H9 (cell line): ENCODE measurements around the gene PNMA6E. TPM values are rescaled to one million over a fixed set of nuclear protein-coding genes. Genes with fewer than 3 reads are reported as not detected.

Experiments
- DNase-seq: peaks from one replicate; pipeline ENCODE4 v3.0.0-alpha.2; 2017
- H2AFZ ChIP-seq: one replicate; pipeline ENCODE4 v1.6.1; 2013; ENCODE audit warnings: mild to moderate bottlenecking, low read length, control low read depth, moderate library complexity
- H2AK5ac ChIP-seq: 2 replicates; pipeline ENCODE4 v1.6.1; 2013; ENCODE audit warnings: low read length, control low read depth, mixed read lengths; ENCODE audit not compliant: insufficient read length
- H2BK120ac ChIP-seq: one replicate; pipeline ENCODE4 v1.6.1; 2013; ENCODE audit warnings: low read depth, mild to moderate bottlenecking, low read length, control low read depth, inconsistent platforms; ENCODE audit not compliant: poor library complexity, severe bottlenecking
- H2BK12ac ChIP-seq: 2 replicates; pipeline ENCODE4 v1.6.1; 2013; ENCODE audit warnings: low read length, control low read depth, mixed read lengths, low read depth; ENCODE audit not compliant: insufficient read length
- H2BK15ac ChIP-seq: 2 replicates; pipeline ENCODE4 v1.6.1; 2013; ENCODE audit warnings: low read depth, low read length, control low read depth
- H2BK20ac ChIP-seq: one replicate; pipeline ENCODE4 v1.6.1; 2013; ENCODE audit warnings: low read depth, mild to moderate bottlenecking, low read length, control low read depth, inconsistent platforms; ENCODE audit not compliant: poor library complexity, severe bottlenecking
- H2BK5ac ChIP-seq: 2 replicates; pipeline ENCODE4 v1.6.1; 2013; ENCODE audit warnings: low read length, control low read depth, mixed read lengths; ENCODE audit not compliant: insufficient read length
- H3K14ac ChIP-seq: 2 replicates; pipeline ENCODE4 v1.6.1; 2013; ENCODE audit warnings: low read length, control low read depth; ENCODE audit not compliant: insufficient read depth
- H3K18ac ChIP-seq: 2 replicates; pipeline ENCODE4 v1.6.1; 2013; ENCODE audit warnings: low read depth, mild to moderate bottlenecking, mixed read lengths, low read length, control low read depth; ENCODE audit not compliant: insufficient read length
- H3K23ac ChIP-seq: 2 replicates; pipeline ENCODE4 v1.6.1; 2013; ENCODE audit warnings: low read length, control low read depth, mixed read lengths, low read depth; ENCODE audit not compliant: insufficient read length
- H3K23me2 ChIP-seq: 2 replicates; pipeline ENCODE4 v1.6.1; 2013; ENCODE audit warnings: low read depth, mild to moderate bottlenecking, mixed read lengths, low read length, control low read depth; ENCODE audit not compliant: insufficient read length, poor library complexity, severe bottlenecking
- H3K27ac ChIP-seq: 2 replicates; pipeline ENCODE4 v1.5.1; 2013; ENCODE audit warnings: low read length, control low read depth, mixed read lengths, low read depth; ENCODE audit not compliant: insufficient read length
- H3K27me3 ChIP-seq: 2 replicates; pipeline ENCODE4 v1.6.1; 2013; ENCODE audit warnings: low read length, control low read depth, inconsistent platforms; ENCODE audit not compliant: insufficient read depth
- H3K4ac ChIP-seq: 2 replicates; pipeline ENCODE4 v1.6.1; 2013; ENCODE audit warnings: low read depth, mild to moderate bottlenecking, control low read depth, inconsistent platforms, low read length, moderate library complexity
- H3K4me1 ChIP-seq: 2 replicates; pipeline ENCODE4 v1.6.1; 2013; ENCODE audit warnings: low read length, control low read depth, inconsistent platforms; ENCODE audit not compliant: insufficient read depth
- H3K4me2 ChIP-seq: 2 replicates; pipeline ENCODE4 v1.6.1; 2013; ENCODE audit warnings: low read length, control low read depth, mixed read lengths; ENCODE audit not compliant: insufficient read length, insufficient read depth
- H3K56ac ChIP-seq: 2 replicates; pipeline ENCODE4 v1.6.1; 2013; ENCODE audit warnings: low read depth, mild to moderate bottlenecking, mixed read lengths, low read length, control low read depth; ENCODE audit not compliant: insufficient read length
- H3K79me1 ChIP-seq: 2 replicates; pipeline ENCODE4 v1.6.1; 2013; ENCODE audit warnings: low read depth, mild to moderate bottlenecking, moderate library complexity, low read length, control low read depth, inconsistent platforms; ENCODE audit not compliant: insufficient read depth, poor library complexity, severe bottlenecking
- H3K79me2 ChIP-seq: 2 replicates; pipeline ENCODE4 v1.6.1; 2013; ENCODE audit warnings: low read length, control low read depth, inconsistent platforms; ENCODE audit not compliant: insufficient read depth
- H3K9ac ChIP-seq: 2 replicates; pipeline ENCODE4 v1.6.1; 2013; ENCODE audit warnings: low read length, control low read depth, mixed read lengths; ENCODE audit not compliant: insufficient read length; ENCODE audit errors: extremely low read depth
- H3K9me3 ChIP-seq: one replicate; pipeline ENCODE4 v1.6.1; 2013; ENCODE audit warnings: low read depth, low read length, inconsistent platforms; ENCODE audit not compliant: control insufficient read depth
- H3T11ph ChIP-seq: one replicate; pipeline ENCODE4 v1.6.1; 2013; ENCODE audit warnings: mild to moderate bottlenecking, low read length, control low read depth, inconsistent platforms
- H4K20me1 ChIP-seq: one replicate; pipeline ENCODE4 v1.6.1; 2013; ENCODE audit not compliant: control insufficient read depth, insufficient read length, insufficient read depth
- H4K5ac ChIP-seq: 2 replicates; pipeline ENCODE4 v1.6.1; 2013; ENCODE audit warnings: low read depth, mild to moderate bottlenecking, mixed read lengths, low read length, control low read depth; ENCODE audit not compliant: insufficient read length
- H4K8ac ChIP-seq: replicated peaks from 2 replicates; pipeline ENCODE4 v1.6.1; 2013; ENCODE audit warnings: low read length, control low read depth, mixed read lengths, low read depth; ENCODE audit not compliant: insufficient read length
- H4K91ac ChIP-seq: 2 replicates; pipeline ENCODE4 v1.6.1; 2013; ENCODE audit warnings: low read depth, mild to moderate bottlenecking, moderate library complexity, mixed read lengths, low read length, control low read depth; ENCODE audit not compliant: insufficient read length
- H3K27ac Mint-ChIP-seq, 3 experiments: 2 replicates in 2 of 3; 3 replicates in 1 of 3; pipeline ENCODE4 v1.8.0; 2020 to 2021; ENCODE audit warnings: mixed read lengths in 3 of 3, mild to moderate bottlenecking in 1 of 3, moderate library complexity in 1 of 3
- H3K27me3 Mint-ChIP-seq: 2 replicates; pipeline ENCODE4 v1.8.0; 2021; ENCODE audit warnings: low read depth, mild to moderate bottlenecking, moderate library complexity, mixed read lengths
- H3K36me3 Mint-ChIP-seq, 3 experiments: 2 replicates in 2 of 3; 3 replicates in 1 of 3; pipeline ENCODE4 v1.8.0; 2020 to 2021; ENCODE audit warnings: low read depth in 3 of 3, mixed read lengths in 3 of 3; ENCODE audit not compliant: insufficient read depth in 1 of 3
- H3K4me1 Mint-ChIP-seq, 2 experiments: 2 replicates each; pipeline ENCODE4 v1.8.0; 2020; ENCODE audit warnings: mixed read lengths in 2 of 2
- H3K4me3 Mint-ChIP-seq, 2 experiments: 2 replicates in 1 of 2; 3 replicates in 1 of 2; pipeline ENCODE4 v1.8.0; 2020 to 2021; ENCODE audit warnings: mild to moderate bottlenecking in 2 of 2, mixed read lengths in 2 of 2, moderate library complexity in 1 of 2
- H3K9me3 Mint-ChIP-seq, 2 experiments: 2 replicates in 1 of 2; 3 replicates in 1 of 2; pipeline ENCODE4 v1.8.0; 2020; ENCODE audit warnings: mild to moderate bottlenecking in 2 of 2, mixed read lengths in 2 of 2, moderate library complexity in 1 of 2
- WGBS: extraction: QIAGEN DNeasy Blood & Tissue Kit; methylation state at CpG from one replicate; pipeline ENCODE4 v1.1.7; 2013; ENCODE audit warnings: missing lambda C conversion rate, low lambda C conversion rate, mixed read lengths; ENCODE audit not compliant: insufficient read length; ENCODE audit errors: extremely low coverage; 5-methylcytosine and 5-hydroxymethylcytosine counted together
- total RNA-seq: library from RNA; stranded (reverse); gene quantifications from 2 replicates; pipeline ENCODE4 v1.2.1, GENCODE V29; 2021
- TF ChIP-seq, protein P1 (sequence below): fragments of 200-600 bp; sonication (generic); conservative IDR thresholded peaks from 3 replicates; pipeline ENCODE4 v1.8.0; 2021; ENCODE audit warnings: antibody characterized with exemption, mild to moderate bottlenecking

Gene PNMA6E
- total RNA-seq, 1 experiment from 2014 or later = not detected

DNA sequence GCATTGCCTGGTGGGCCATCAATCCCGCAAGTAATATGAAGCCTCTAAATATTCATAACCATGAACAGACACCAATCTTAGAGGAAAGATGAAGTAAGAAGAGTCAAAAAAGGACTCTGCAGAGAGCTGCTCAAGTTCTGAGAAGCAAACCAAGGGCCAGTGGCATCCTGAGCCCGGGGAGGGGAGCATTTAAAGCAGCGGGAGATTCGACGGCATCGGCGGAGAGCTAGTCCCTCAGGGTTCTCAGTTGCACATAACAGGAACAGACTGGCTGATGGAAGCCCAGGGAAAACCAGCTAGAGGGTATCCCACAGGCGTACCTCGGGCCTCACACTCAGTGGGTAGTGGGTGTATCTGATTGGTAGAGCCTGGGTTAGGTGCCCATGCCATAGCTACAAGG, 4.9 kb upstream of the PNMA6E start:
- no peaks in the 10 kb centered on the region for H4K20me1 ChIP-seq
- H3K23ac ChIP-seq = no peak overlapping the region
- H3K56ac ChIP-seq = no peak overlapping the region
- H2AK5ac ChIP-seq = no peak overlapping the region
- Mint-ChIP-seq H3K4me1 (peaks cover 2 to 4% of the 10 kb centered on the region in 2 experiments; a peak in 2 of 4 replicates), H3K4me3 (no peak overlapping the region), H3K36me3 (peaks cover 6 to 19% (median 10%) of the 10 kb centered on the region in 3 experiments), H3K27ac (no peak overlapping the region), H3K27me3 (peaks cover 47% of the 10 kb centered on the region), H3K9me3 (peaks cover 68 to 85% of the 10 kb centered on the region in 2 experiments)
- no peaks in the 10 kb centered on the region for H3K4me1 ChIP-seq
- no peak overlapping the region for H3K18ac ChIP-seq
- H3K23me2 ChIP-seq = no peaks in the 10 kb centered on the region
- H3K9ac ChIP-seq = no peak overlapping the region
- no peak overlapping the region for H4K5ac ChIP-seq
- no peak for DNase-seq
- H3K14ac ChIP-seq = no peak overlapping the region
- H3K27me3 ChIP-seq = peaks cover 3% of the 10 kb centered on the region; the same call in 1 of the 2 replicates
- no peak overlapping the region for H2BK20ac ChIP-seq
- no peak overlapping the region for H2AFZ ChIP-seq
- H3K79me2 ChIP-seq = no peaks in the 10 kb centered on the region
- H2BK15ac ChIP-seq = no peak overlapping the region
- peaks cover 16% of the 10 kb centered on the region for H3K9me3 ChIP-seq
- no peaks in the 10 kb centered on the region for H3K79me1 ChIP-seq
- no peak overlapping the region for H3K4ac ChIP-seq
- H2BK12ac ChIP-seq = no peak overlapping the region
- TF ChIP-seq, protein P1, sequence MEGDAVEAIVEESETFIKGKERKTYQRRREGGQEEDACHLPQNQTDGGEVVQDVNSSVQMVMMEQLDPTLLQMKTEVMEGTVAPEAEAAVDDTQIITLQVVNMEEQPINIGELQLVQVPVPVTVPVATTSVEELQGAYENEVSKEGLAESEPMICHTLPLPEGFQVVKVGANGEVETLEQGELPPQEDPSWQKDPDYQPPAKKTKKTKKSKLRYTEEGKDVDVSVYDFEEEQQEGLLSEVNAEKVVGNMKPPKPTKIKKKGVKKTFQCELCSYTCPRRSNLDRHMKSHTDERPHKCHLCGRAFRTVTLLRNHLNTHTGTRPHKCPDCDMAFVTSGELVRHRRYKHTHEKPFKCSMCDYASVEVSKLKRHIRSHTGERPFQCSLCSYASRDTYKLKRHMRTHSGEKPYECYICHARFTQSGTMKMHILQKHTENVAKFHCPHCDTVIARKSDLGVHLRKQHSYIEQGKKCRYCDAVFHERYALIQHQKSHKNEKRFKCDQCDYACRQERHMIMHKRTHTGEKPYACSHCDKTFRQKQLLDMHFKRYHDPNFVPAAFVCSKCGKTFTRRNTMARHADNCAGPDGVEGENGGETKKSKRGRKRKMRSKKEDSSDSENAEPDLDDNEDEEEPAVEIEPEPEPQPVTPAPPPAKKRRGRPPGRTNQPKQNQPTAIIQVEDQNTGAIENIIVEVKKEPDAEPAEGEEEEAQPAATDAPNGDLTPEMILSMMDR = no peak
- no peak overlapping the region for H3K4me2 ChIP-seq
- no peak overlapping the region for H4K8ac ChIP-seq
- H3K27ac ChIP-seq = no peak overlapping the region
- H2BK5ac ChIP-seq = no peak overlapping the region
- H2BK120ac ChIP-seq = no peak overlapping the region
- no peak overlapping the region for H4K91ac ChIP-seq
- WGBS = no CpG with 5 or more reads among the region's 9 CpGs
- no peak overlapping the region for H3T11ph ChIP-seq
